Measurements from ENCODE around the gene ESPN. TPM values are rescaled to one million over a fixed set of nuclear protein-coding genes. Genes with fewer than 3 reads are reported as not detected.
A peak's percentile ranks its signal among the peaks of the same experiment; 100 is the strongest.

Gene ESPN
- total and polyA plus RNA-seq, 12 donors = 0.16 to 10.8 (median 6.1) TPM

- Histone ChIP-seq H3K4me1 (replicated peaks in 1 of 2) (no peaks in the 10 kb centered on the region), H3K4me3 (no peak overlapping the region), H3K27ac (no peak overlapping the region), H3K36me3 (replicated peaks in 1 of 2) (no peaks in the 10 kb centered on the region), H3K9me3 (replicated peaks in 1 of 3) (no peaks in the 10 kb centered on the region), H3K27me3 (peaks cover 40% of the 10 kb centered on the region)
- DNase-seq = no peak
- WGBS, 4 donors = 62 to 69% (median 65%) methylated on average over 6 of the region's 6 CpGs
- no peak for TF ChIP-seq POLR2A (IDR thresholded peaks at IDR 0.05)
- TF ChIP-seq CTCF (IDR thresholded peaks at IDR 0.05) = no peak
- intact Hi-C loops (cut with DNase I) = loop anchor here in 1 of 2 donors (5.0 kb wide), 1 partner anchor 166 kb away; no protein-coding TSS in a partner anchor
Measured at GRCh38 chr1:6412896-6413295, 11.7 kb upstream of the ESPN start.

GRCh38 chr1:6414443-6414844, 10.1 kb upstream of the ESPN start:
- Histone ChIP-seq H3K4me3 (no peak overlapping the region), H3K27me3 (peaks cover 56% of the 10 kb centered on the region), H3K4me1 (replicated peaks in 1 of 2) (peaks cover 2 to 8% of the 10 kb centered on the region in 2 donors), H3K9me3 (replicated peaks in 1 of 3) (no peaks in the 10 kb centered on the region), H3K36me3 (replicated peaks in 1 of 2) (no peaks in the 10 kb centered on the region), H3K27ac (no peak overlapping the region)
- DNase-seq = no peak
- intact Hi-C loops (cut with DNase I) = loop anchor here in 1 of 2 donors (5.0 kb wide), 1 partner anchor 167 kb away; no protein-coding TSS in a partner anchor
- WGBS, 4 donors = 2 to 7% (median 4%) methylated on average over 10 to 15 of the region's 15 CpGs
- TF ChIP-seq POLR2A (IDR thresholded peaks at IDR 0.05) (no peak), CTCF (IDR thresholded peaks at IDR 0.05) (peak in 3 of 6 experiments; percentile 13 to 28 (median 23))

DNA sequence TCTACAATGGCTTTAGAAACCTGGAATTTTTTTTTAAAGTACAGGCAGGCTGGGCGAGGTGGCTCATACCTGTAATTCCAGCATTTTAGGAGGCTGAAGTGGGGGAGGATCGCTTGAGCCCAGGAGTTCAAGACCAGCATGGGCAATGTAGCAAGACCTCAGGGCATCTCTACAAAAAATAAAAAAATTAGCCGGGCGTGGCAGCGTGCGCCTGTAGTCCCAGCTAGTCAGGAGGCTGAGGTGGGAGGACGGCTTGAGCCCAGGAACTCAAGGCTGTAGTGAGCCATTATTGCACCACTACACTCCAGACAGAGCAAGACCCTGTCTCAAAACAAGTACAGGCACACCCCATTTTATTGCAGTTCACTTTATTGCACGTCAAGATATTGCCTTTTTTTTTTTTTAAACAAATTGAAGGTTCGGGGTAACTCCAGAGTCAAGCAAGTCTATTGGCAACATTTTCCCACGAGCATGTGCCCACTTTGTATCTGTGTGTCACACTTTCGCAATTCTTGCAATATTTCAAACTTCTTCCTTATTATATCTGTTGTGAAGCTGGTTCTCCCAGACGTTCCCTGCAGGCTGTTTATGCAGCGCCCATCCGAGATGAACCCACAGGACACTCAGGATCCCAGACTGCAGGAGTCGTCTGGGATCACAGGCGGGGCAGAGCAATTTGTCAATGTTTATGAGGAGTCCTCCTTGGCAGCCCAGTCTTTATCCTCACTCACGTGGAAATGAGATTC, 9.5 kb upstream of the ESPN start:
- TF ChIP-seq POLR2A (IDR thresholded peaks at IDR 0.05) (no peak), CTCF (IDR thresholded peaks at IDR 0.05) (no peak)

GRCh38 chr1:6416295-6416656, 8.3 kb upstream of the ESPN start:
- Histone ChIP-seq H3K9me3 (replicated peaks in 1 of 3) (no peaks in the 10 kb centered on the region), H3K27me3 (peaks cover 72% of the 10 kb centered on the region), H3K27ac (no peak overlapping the region), H3K4me1 (replicated peaks in 1 of 2) (peaks cover 9 to 21% of the 10 kb centered on the region in 2 donors), H3K4me3 (no peak overlapping the region), H3K36me3 (replicated peaks in 1 of 2) (no peaks in the 10 kb centered on the region)
- TF ChIP-seq POLR2A (IDR thresholded peaks at IDR 0.05) = no peak
- TF ChIP-seq CTCF (IDR thresholded peaks at IDR 0.05) = no peak
- DNase-seq = no peak
- WGBS, 4 donors = 64 to 79% (median 72%) methylated on average over 4 to 8 of the region's 8 CpGs
- intact Hi-C loops (cut with DNase I) = no loop called here

More for the DNA sequence above, 9.5 kb upstream of the ESPN start:
- Histone ChIP-seq H3K4me3 (no peak overlapping the region), H3K36me3 (replicated peaks in 1 of 2) (no peaks in the 10 kb centered on the region), H3K27ac (no peak overlapping the region), H3K27me3 (peaks cover 62% of the 10 kb centered on the region), H3K9me3 (replicated peaks in 1 of 3) (no peaks in the 10 kb centered on the region), H3K4me1 (replicated peaks in 1 of 2) (peaks cover 8 to 14% of the 10 kb centered on the region in 2 donors)
- WGBS, 4 donors = 60 to 63% (median 61%) methylated on average over 17 of the region's 17 CpGs
- no peak for DNase-seq
- intact Hi-C loops (cut with DNase I) = loop anchor here in 1 of 2 donors (5.0 kb wide), 1 partner anchor 168 kb away; no protein-coding TSS in a partner anchor

Measured in adrenal gland (tissue), 12 donors.